ENCODE data around the gene GRID2.

GRID2 gene

GRCh38 chr4:92988301-92988700 lies 684.5 kb downstream of the GRID2 start:
- no peak for DNase-seq

GRCh38 chr4:92992758-92993157 lies 689.0 kb downstream of the GRID2 start:
- DNase-seq, result no peak

- no peak for DNase-seq
These were observed 691.0 kb downstream of the GRID2 start for GRCh38 chr4:92994727-92995126.

GRCh38 chr4:92996533-92996932 lies 692.8 kb downstream of the GRID2 start:
- DNase-seq, result no peak

- DNase-seq, result no peak
These were observed 697.1 kb downstream of the GRID2 start for GRCh38 chr4:93000910-93001309.

GRCh38 chr4:93002240-93002639 lies 698.5 kb downstream of the GRID2 start:
- DNase-seq, result no peak

GRCh38 chr4:93016350-93016749 lies 712.6 kb downstream of the GRID2 start:
- no peak for DNase-seq

GRCh38 chr4:93018243-93018642 lies 714.5 kb downstream of the GRID2 start:
- DNase-seq, result no peak

GRCh38 chr4:93018806-93019205 lies 715.0 kb downstream of the GRID2 start:
- DNase-seq, result no peak

- DNase-seq, result no peak
These were observed 726.0 kb downstream of the GRID2 start for GRCh38 chr4:93029769-93030168.

GRCh38 chr4:93030670-93031069 lies 726.9 kb downstream of the GRID2 start:
- no peak for DNase-seq

GRCh38 chr4:93031431-93032098 lies 727.8 kb downstream of the GRID2 start:
- DNase-seq, result no peak

- DNase-seq, result no peak
These were observed 739.0 kb downstream of the GRID2 start for GRCh38 chr4:93042746-93043145.

GRCh38 chr4:93053140-93053539 lies 749.4 kb downstream of the GRID2 start:
- no peak for DNase-seq

- no peak for DNase-seq
These were observed 758.1 kb downstream of the GRID2 start for GRCh38 chr4:93061826-93062225.

GRCh38 chr4:93063325-93063724 lies 759.6 kb downstream of the GRID2 start:
- no peak for DNase-seq

- no peak for DNase-seq
These were observed 762.0 kb downstream of the GRID2 start for GRCh38 chr4:93065790-93066189.

- no peak for DNase-seq
These were observed 763.0 kb downstream of the GRID2 start for GRCh38 chr4:93066749-93067148.

GRCh38 chr4:93072292-93072691 lies 768.5 kb downstream of the GRID2 start:
- DNase-seq, result no peak

GRCh38 chr4:93080316-93080715 lies 776.5 kb downstream of the GRID2 start:
- DNase-seq, result no peak

GRCh38 chr4:93084599-93085305 lies 781.0 kb downstream of the GRID2 start:
- DNase-seq, result no peak

GRCh38 chr4:93086356-93086755 lies 782.6 kb downstream of the GRID2 start:
- no peak for DNase-seq

- DNase-seq, result no peak
These were observed 789.0 kb downstream of the GRID2 start for GRCh38 chr4:93092765-93093164.

- DNase-seq, result no peak
These were observed 799.3 kb downstream of the GRID2 start for GRCh38 chr4:93103042-93103441.

- no peak for DNase-seq
These were observed 812.9 kb downstream of the GRID2 start for GRCh38 chr4:93116624-93117023.
